ENCODE measurements around the gene GRK5. TPM values are rescaled to one million over a fixed set of nuclear protein-coding genes. Genes with fewer than 3 reads are reported as not detected.

The GRK5 gene
- total and polyA plus RNA-seq, 9 of the 15 experiments (the other 6 are each of a cell fraction or from before 2014, with no cell fraction given), result 0.46 to 0.83 (median 0.67) TPM; not detected in 2

- no peak for TF ChIP-seq CTBP1 (IDR thresholded peaks at IDR 0.05; ENCODE audit: borderline replicate concordance)
- TF ChIP-seq WHSC1 (IDR thresholded peaks at IDR 0.05; ENCODE audit: low read length), result no peak
Measured at GRCh38 chr10:119337223-119337622, 129.9 kb downstream of the GRK5 start (continued).

- 37% methylated on average over 8 of the region's 8 CpGs for WGBS (ENCODE audit: insufficient coverage, low coverage, missing lambda C conversion rate)
- H3K27me3 ChIP-seq (ENCODE audit: control insufficient read depth in 2 of 2, insufficient read depth in 2 of 2, low read length in 2 of 2), result peaks cover 2 to 23% of the 10 kb centered on the region in 2 experiments; a peak in 3 of 5 replicates
- POLR2A ChIA-PET, result interaction anchor here (0.7 kb wide), 2 partner anchors 60 to 180 kb away, joined by 3 to 4 read pairs; no protein-coding TSS in a partner anchor
- ATAC-seq (no peak), FAIRE-seq (no peak), DNase-seq (ENCODE audit: extremely low read depth in 1 of 4, low spot score in 3 of 4) (no peak)
- H3K4me2 ChIP-seq (ENCODE audit: insufficient read depth, low read length), result no peak overlapping the region
- no peaks in the 10 kb centered on the region for H4K20me1 ChIP-seq (replicated peaks; ENCODE audit: control insufficient read depth, insufficient read depth, low read length)
- H3K9me3 ChIP-seq (replicated peaks; ENCODE audit: control insufficient read depth, insufficient read depth, low read depth, low read length), result no peaks in the 10 kb centered on the region
- in situ Hi-C loops (cut with MboI), result no loop called here
- no peaks in the 10 kb centered on the region for H3K9me1 ChIP-seq (ENCODE audit: control insufficient read depth, insufficient read depth, low read length)
- intact Hi-C loops (cut with micrococcal nuclease), result no loop called here
- peak in 1 of 2 experiments; percentile 48; a peak in 1 of 4 replicates for TF ChIP-seq SRF (CRISPR knock-in tag; IDR thresholded peaks at IDR 0.05)
- TF ChIP-seq TEAD1 (CRISPR knock-in tag; IDR thresholded peaks at IDR 0.05), result 0 out of 4 replicates have a peak, but pooled peaks of 1 of the 2 experiments have one; percentile 34
- no peak for TF ChIP-seq GABPB1 (CRISPR knock-in tag; IDR thresholded peaks at IDR 0.05)
- peak; percentile 33 for TF ChIP-seq RFX1 (IDR thresholded peaks at IDR 0.05)
- TF ChIP-seq ESRRB (CRISPR knock-in tag; IDR thresholded peaks at IDR 0.05; ENCODE audit: borderline replicate concordance), result no peak
- TF ChIP-seq ATF7 (IDR thresholded peaks at IDR 0.05), result peak; percentile 69
- no peak for TF ChIP-seq KLF6 (CRISPR knock-in tag; IDR thresholded peaks at IDR 0.05; ENCODE audit: borderline replicate concordance)
- no peak for TF ChIP-seq HNRNPLL (IDR thresholded peaks at IDR 0.05; ENCODE audit: low read depth, low read length, poor library complexity, severe bottlenecking)
- TF ChIP-seq XRCC3 (IDR thresholded peaks at IDR 0.05), result no peak
- TF ChIP-seq RREB1 (CRISPR knock-in tag; IDR thresholded peaks at IDR 0.05), result no peak
- no peak overlapping the region for H3K27ac ChIP-seq (ENCODE audit: extremely low read depth, low read depth, low read length)
- no TSS peak for BruUV-seq (replicated peaks)
- H3K4me1 ChIP-seq (replicated peaks in 1 of 2; ENCODE audit: control insufficient read depth in 2 of 2, insufficient read depth in 2 of 2, low read length in 2 of 2), result peaks cover 0 to 3% of the 10 kb centered on the region in 2 experiments; a peak in 2 of 5 replicates
- no peaks in the 10 kb centered on the region for H3K36me3 ChIP-seq (ENCODE audit: control insufficient read depth, insufficient read depth, low read length)
- no peaks in the 10 kb centered on the region for H3K79me2 ChIP-seq (ENCODE audit: control insufficient read depth, insufficient read depth, low read length)
- no peak overlapping the region for H2AFZ ChIP-seq (ENCODE audit: low read depth, low read length)
- H3K4me3 ChIP-seq, result no peak overlapping the region
- H3K9ac ChIP-seq (ENCODE audit: insufficient read depth in 1 of 2, low read depth in 2 of 2, low read length in 2 of 2), result no peak overlapping the region
- CTCF ChIA-PET (ENCODE audit: low intra/inter-chr PET ratio), result no interaction called here
Measured at GRCh38 chr10:119337796-119338432, 130.5 kb downstream of the GRK5 start.

All from K562 (cell line).